SK-N-MC (cell line): ENCODE results near the gene LHFPL3.

ENCODE experiments used
- EZH2 ChIP-seq: fragments of 200-600 bp; sonication (generic); IDR thresholded peaks from one replicate; pipeline ENCODE4 v1.6.1; 2017; ENCODE audit warnings: antibody characterized with exemption
- FOXP2 ChIP-seq: optimal IDR thresholded peaks from 2 replicates; pipeline ENCODE3; 2011; ENCODE audit warnings: mild to moderate bottlenecking, moderate library complexity; ENCODE audit not compliant: insufficient read depth; ENCODE audit errors: extremely low read length, control extremely low read depth
- POLR2AphosphoS5 ChIP-seq: IDR thresholded peaks from 2 replicates; pipeline ENCODE4 v1.6.1; 2012; ENCODE audit warnings: mild to moderate bottlenecking, low read depth, low read length, borderline replicate concordance

GRCh38 chr7:104894314-104894713 is 565.9 kb downstream of the LHFPL3 start:
- TF ChIP-seq POLR2AphosphoS5 (no peak), EZH2 (no peak), FOXP2 (no peak)
